ENCODE results near the gene SLC15A1. TPM values are rescaled to one million over a fixed set of nuclear protein-coding genes. Genes with fewer than 3 reads are reported as not detected.

SLC15A1 gene
- total and polyA plus RNA-seq, 2 experiments from 2014 or later = not detected

- Histone ChIP-seq H3K9me3 (ENCODE audit: low read depth) (no peaks in the 10 kb centered on the region), H3K4me1 (ENCODE audit: low read depth) (peaks cover 7% of the 10 kb centered on the region), H3K27ac (no peak overlapping the region), H3K27me3 (no peaks in the 10 kb centered on the region), H3K4me3 (no peak overlapping the region), H3K36me3 (no peaks in the 10 kb centered on the region)
- no peak for DNase-seq (ENCODE audit: low read depth in 1 of 2, low spot score in 1 of 2)
- no peak for TF ChIP-seq CTCF (IDR thresholded peaks at IDR 0.05; ENCODE audit: low read depth, low read length)
These were observed 21.4 kb downstream of the SLC15A1 start for GRCh38 chr13:98731038-98731437.

- Histone ChIP-seq H3K4me3 (no peak overlapping the region), H3K27me3 (no peaks in the 10 kb centered on the region), H3K9me3 (ENCODE audit: low read depth) (no peaks in the 10 kb centered on the region), H3K27ac (no peak overlapping the region), H3K4me1 (ENCODE audit: low read depth) (peaks cover 7% of the 10 kb centered on the region), H3K36me3 (no peaks in the 10 kb centered on the region)
- TF ChIP-seq CTCF (IDR thresholded peaks at IDR 0.05; ENCODE audit: low read depth, low read length) = no peak
- DNase-seq (ENCODE audit: low read depth in 1 of 2, low spot score in 1 of 2) = no peak
These were observed 22.0 kb downstream of the SLC15A1 start for GRCh38 chr13:98730441-98730840.

- Histone ChIP-seq H3K27ac (no peak overlapping the region), H3K4me3 (no peak overlapping the region), H3K9me3 (ENCODE audit: low read depth) (no peaks in the 10 kb centered on the region), H3K36me3 (no peaks in the 10 kb centered on the region), H3K27me3 (no peaks in the 10 kb centered on the region), H3K4me1 (ENCODE audit: low read depth) (peaks cover 7% of the 10 kb centered on the region)
- DNase-seq (ENCODE audit: low read depth in 1 of 2, low spot score in 1 of 2) = no peak
- TF ChIP-seq CTCF (IDR thresholded peaks at IDR 0.05; ENCODE audit: low read depth, low read length) = no peak
These were observed 22.8 kb downstream of the SLC15A1 start for GRCh38 chr13:98729658-98730057.

GRCh38 chr13:98722958-98723357 is 29.5 kb downstream of the SLC15A1 start:
- DNase-seq (ENCODE audit: low read depth in 1 of 2, low spot score in 1 of 2) = no peak
- no peak for TF ChIP-seq CTCF (IDR thresholded peaks at IDR 0.05; ENCODE audit: low read depth, low read length)
- Histone ChIP-seq H3K36me3 (no peaks in the 10 kb centered on the region), H3K27me3 (no peaks in the 10 kb centered on the region), H3K4me1 (ENCODE audit: low read depth) (no peaks in the 10 kb centered on the region), H3K4me3 (no peak overlapping the region), H3K27ac (no peak overlapping the region), H3K9me3 (ENCODE audit: low read depth) (no peaks in the 10 kb centered on the region)

- Histone ChIP-seq H3K4me1 (ENCODE audit: low read depth) (no peaks in the 10 kb centered on the region), H3K27me3 (no peaks in the 10 kb centered on the region), H3K9me3 (ENCODE audit: low read depth) (no peaks in the 10 kb centered on the region), H3K36me3 (no peaks in the 10 kb centered on the region), H3K27ac (no peak overlapping the region), H3K4me3 (no peak overlapping the region)
- no peak for DNase-seq (ENCODE audit: low read depth in 1 of 2, low spot score in 1 of 2)
- no peak for TF ChIP-seq CTCF (IDR thresholded peaks at IDR 0.05; ENCODE audit: low read depth, low read length)
These were observed 30.5 kb downstream of the SLC15A1 start for GRCh38 chr13:98721825-98722510.

Data from cardiac muscle cell (in vitro differentiated cells and primary cell).